GM10266 (cell line): Measurements from ENCODE around the gene PHACTR3.

ENCODE experiments used
- DNase-seq: peaks from one replicate; pipeline ENCODE4 v3.0.0; 2012; ENCODE audit errors: extremely low spot score
- TF ChIP-seq, protein P1 (sequence below): IDR thresholded peaks from 2 replicates; pipeline ENCODE4 v1.5.1; 2012; ENCODE audit warnings: mild to moderate bottlenecking, low read depth; ENCODE audit not compliant: control insufficient read depth, insufficient read depth; ENCODE audit errors: missing control alignments

Gene PHACTR3

DNA sequence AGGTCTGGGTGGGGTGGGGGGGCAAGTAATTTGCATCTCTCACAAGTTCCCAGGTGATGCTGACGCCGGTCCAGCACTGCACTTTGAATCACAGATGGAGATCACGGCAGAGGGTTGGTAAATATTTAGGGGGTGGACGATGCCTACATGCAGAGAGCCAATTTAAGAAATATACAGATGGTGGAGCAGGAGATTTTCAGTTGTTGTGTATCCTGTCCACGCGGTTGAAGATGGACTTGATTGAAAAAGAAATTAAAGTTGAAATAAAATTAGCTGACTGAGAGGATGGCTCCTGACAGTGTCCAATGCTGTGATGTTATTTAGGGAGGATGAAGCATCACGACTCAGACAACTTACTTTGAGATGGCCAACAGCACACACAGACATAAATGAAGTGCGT is 74.6 kb downstream of the PHACTR3 start:
- no peak for DNase-seq
- TF ChIP-seq, protein P1, sequence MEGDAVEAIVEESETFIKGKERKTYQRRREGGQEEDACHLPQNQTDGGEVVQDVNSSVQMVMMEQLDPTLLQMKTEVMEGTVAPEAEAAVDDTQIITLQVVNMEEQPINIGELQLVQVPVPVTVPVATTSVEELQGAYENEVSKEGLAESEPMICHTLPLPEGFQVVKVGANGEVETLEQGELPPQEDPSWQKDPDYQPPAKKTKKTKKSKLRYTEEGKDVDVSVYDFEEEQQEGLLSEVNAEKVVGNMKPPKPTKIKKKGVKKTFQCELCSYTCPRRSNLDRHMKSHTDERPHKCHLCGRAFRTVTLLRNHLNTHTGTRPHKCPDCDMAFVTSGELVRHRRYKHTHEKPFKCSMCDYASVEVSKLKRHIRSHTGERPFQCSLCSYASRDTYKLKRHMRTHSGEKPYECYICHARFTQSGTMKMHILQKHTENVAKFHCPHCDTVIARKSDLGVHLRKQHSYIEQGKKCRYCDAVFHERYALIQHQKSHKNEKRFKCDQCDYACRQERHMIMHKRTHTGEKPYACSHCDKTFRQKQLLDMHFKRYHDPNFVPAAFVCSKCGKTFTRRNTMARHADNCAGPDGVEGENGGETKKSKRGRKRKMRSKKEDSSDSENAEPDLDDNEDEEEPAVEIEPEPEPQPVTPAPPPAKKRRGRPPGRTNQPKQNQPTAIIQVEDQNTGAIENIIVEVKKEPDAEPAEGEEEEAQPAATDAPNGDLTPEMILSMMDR = no peak

DNA sequence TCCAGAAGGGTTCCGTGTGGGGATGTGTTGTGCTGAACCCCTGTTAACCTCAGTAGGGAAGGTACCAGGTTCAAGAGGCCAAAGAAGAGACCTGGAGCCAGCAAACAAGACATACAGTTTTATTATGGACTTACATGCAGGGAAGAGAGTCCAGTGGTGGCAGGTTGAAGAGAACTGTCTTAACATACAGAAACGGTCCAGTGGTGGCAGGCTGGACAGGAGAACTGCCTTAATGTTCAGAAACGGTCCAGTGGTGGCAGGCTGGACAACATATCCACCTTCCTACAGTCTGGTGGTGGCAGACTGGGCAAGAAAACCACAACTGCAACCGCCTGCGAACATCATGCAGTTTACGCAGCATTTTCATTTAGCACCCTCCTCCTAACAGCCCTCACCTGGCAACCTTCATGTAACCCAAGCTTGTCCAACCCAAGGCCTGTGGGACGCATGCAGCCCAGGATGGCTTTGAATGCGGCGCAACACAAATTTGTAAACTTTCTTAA is 75.9 kb downstream of the PHACTR3 start:
- DNase-seq = no peak
- TF ChIP-seq, protein P1 = no peak

DNA sequence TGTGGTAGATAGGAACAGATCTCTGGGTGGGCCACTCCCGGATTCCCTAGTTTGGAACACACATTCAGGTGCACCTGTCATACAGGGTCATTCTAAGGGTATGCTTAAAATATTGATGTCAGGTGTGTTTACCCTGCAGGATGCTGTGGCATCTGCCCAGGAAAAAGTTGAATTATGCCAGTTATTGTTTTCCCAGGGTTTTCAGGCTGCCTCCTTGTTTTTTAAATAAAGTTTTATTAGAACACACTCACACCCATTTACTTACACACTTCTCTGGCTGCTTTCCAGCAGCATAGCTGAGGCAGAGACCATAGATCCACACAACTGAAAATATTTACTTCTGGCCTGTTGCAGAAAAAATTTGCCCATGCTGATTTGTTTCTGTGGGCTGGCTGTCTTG is 76.5 kb downstream of the PHACTR3 start:
- no peak for DNase-seq
- TF ChIP-seq, protein P1 = no peak

DNA sequence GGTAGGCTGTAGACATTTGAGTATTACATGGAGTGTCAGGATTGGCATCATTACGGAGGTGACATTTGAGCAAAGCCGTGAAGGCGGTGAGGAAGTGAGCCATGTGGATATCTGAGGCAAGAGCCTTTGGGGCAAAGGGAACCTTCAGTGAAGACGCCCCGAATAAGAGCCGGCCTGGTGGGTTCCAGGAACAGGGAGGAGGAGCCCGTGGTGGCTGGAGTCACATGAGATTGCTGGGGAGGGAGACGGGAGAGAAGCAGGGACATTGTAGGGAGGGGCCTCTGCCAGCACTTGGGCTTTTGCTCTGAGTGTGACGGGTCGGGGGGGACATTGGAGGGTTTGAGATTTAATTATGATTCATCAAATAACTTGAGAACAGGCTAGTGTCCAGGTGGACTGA is 78.3 kb downstream of the PHACTR3 start:
- TF ChIP-seq, protein P1 = no peak

DNA sequence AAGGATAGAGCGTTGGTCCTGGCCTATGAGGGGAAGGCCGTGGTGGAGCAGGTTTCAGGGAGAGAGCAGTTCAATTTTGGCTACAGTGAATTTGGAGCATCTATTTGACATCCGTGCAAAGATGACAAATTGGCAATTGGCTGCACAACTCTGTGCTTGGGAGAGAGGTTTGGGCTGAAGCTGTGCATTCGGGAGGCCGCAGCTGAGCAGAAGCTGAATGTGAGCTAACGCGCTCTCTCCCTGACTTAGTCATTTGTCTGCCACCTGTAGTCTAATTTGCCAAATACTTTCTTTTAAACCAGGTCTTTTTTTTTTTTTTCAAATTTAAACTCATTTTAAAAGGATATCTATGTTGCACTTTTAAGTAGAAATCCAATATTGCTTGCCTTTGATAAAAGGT is 78.8 kb downstream of the PHACTR3 start:
- TF ChIP-seq, protein P1 = no peak
- no peak for DNase-seq

More for the DNA sequence above, 78.3 kb downstream of the PHACTR3 start:
- no peak for DNase-seq

DNA sequence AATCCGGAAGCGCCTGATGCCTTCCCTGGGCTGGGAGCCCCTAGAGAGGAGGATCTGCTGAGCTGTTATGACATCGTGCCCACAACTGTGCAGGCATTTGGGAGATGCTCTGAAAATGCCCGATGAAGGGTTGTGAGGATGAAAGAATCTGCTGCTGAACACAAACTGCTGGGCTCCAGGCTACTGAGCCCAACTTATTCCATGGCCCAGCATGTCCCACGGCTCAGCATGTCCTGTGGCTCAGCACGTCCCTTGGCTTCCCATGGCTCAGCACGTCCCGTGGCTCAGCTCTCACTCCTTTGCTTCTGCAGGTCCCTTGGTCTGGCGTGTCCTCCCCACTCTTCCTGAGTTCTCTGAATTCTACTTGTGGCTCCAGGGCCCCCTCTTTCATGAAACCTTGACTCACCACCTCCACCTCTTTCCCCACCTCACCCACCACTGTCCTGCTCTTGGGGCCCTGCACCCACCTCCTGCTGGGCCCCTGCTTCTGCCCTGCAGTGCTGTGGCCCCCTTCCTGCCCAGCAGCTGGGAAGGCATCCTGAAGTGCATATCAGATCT is 80.4 kb downstream of the PHACTR3 start:
- TF ChIP-seq, protein P1 = no peak

DNA sequence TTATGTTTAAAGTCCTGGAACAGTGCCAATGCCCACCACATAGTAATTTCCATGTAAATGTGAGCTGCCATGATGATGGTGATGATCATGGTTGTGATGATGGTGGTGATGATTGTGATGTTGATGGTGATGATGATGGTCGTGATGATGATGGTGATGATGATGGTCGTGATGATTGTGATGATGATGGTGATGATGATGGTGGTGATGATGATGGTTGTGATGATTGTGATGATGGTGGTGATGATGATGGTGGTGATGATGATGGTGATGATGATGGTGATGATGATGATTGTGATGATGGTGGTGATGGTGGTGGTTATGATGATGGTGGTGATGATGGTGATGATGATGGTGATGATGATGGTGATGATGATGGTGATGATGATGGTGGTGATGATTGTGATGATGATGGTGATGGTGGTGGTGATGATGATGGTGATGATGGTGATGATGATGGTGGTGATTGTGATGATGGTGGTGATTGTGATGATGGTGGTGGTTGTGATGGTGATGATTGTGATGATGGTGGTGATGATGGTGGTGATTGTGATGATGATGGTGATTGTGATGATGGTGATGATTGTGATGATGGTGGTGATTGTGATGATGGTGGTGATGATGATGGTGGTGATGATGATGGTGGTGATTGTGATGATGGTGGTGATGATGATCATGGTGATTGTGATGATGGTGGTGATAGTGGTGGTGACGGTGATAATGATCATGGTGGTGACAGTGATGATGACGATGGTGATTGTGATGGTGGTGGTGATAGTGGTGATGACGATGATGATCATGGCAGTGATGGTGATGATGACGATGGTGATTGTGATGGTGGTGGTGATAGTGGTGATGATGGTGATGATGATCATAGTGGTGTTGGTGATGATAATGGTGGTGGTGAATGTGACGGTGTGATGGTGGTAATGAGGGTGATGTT is 82.3 kb downstream of the PHACTR3 start:
- TF ChIP-seq, protein P1 = no peak
- no peak for DNase-seq

More for the DNA sequence above, 80.4 kb downstream of the PHACTR3 start:
- no peak for DNase-seq
